BJ (cell line): ENCODE results near the gene IGF2BP3. TPM values are rescaled to one million over a fixed set of nuclear protein-coding genes. Genes with fewer than 3 reads are reported as not detected.

Source experiments
- CTCF ChIA-PET: fragments of 350-600 bp; formaldehyde crosslinking; extraction: SDS; loops from one replicate; lab custom pipeline; 2021; ENCODE audit warnings: antibody characterized with exemption, inconsistent platforms; lab: Yijun Ruan, JAX
- POLR2A ChIA-PET: fragments of 300-600 bp; sonication (Branson Sonifier 250); formaldehyde crosslinking; extraction: SDS; loops from one replicate; lab custom pipeline; 2021; ENCODE audit warnings: antibody characterized with exemption; lab: Charles Lee
- DNase-seq: peaks from one replicate; pipeline ENCODE4 v3.0.0-alpha.2; 2011; ENCODE audit warnings: low read depth
- H3K27me3 ChIP-seq: 2 replicates; pipeline ENCODE4 v1.6.0; 2011; ENCODE audit warnings: low read length; ENCODE audit not compliant: control insufficient read depth, insufficient read depth
- H3K36me3 ChIP-seq: 2 replicates; pipeline ENCODE4 v1.5.1; 2011; ENCODE audit warnings: low read length; ENCODE audit not compliant: control insufficient read depth, insufficient read depth
- H3K4me3 ChIP-seq: 2 replicates; pipeline ENCODE4 v1.5.1; 2011; ENCODE audit warnings: low read depth, mild to moderate bottlenecking, control low read depth, low read length
- CTCF ChIP-seq: IDR thresholded peaks from 2 replicates; pipeline ENCODE4 v1.5.1; 2011; ENCODE audit warnings: low read depth, mild to moderate bottlenecking, control low read depth, inconsistent platforms, low read length, moderate library complexity; ENCODE audit not compliant: insufficient read depth
- polyA plus RNA-seq: library from polyadenylated mRNA; depleted of rRNA; stranded (reverse); fragments of >200 nt; gene quantifications from 2 replicates; pipeline ENCODE4 v1.2.3, GENCODE V29; 2011

The IGF2BP3 gene
- polyA plus RNA-seq, 1 experiment: 14.4 TPM

- DNase-seq: no peak
- no peak for TF ChIP-seq CTCF
- Histone ChIP-seq H3K4me3 (no peak overlapping the region), H3K36me3 (no peaks in the 10 kb centered on the region), H3K27me3 (no peaks in the 10 kb centered on the region)
- ChIA-PET CTCF (interaction anchor here (1.1 kb wide), 1 partner anchor 12 kb away, joined by 3 read pairs; no protein-coding TSS in a partner anchor), POLR2A (no interaction called here)
These were observed 124.7 kb downstream of the IGF2BP3 start for GRCh38 chr7:23345601-23346000.

- Histone ChIP-seq H3K4me3 (no peak overlapping the region), H3K36me3 (no peaks in the 10 kb centered on the region), H3K27me3 (no peaks in the 10 kb centered on the region)
- POLR2A ChIA-PET: no interaction called here
- no peak for DNase-seq
- CTCF ChIA-PET: no interaction called here
- no peak for TF ChIP-seq CTCF
These were observed 126.3 kb downstream of the IGF2BP3 start for GRCh38 chr7:23343806-23344475.

- Histone ChIP-seq H3K4me3 (no peak overlapping the region), H3K27me3 (no peaks in the 10 kb centered on the region), H3K36me3 (no peaks in the 10 kb centered on the region)
- ChIA-PET CTCF (no interaction called here), POLR2A (no interaction called here)
- DNase-seq: no peak
- no peak for TF ChIP-seq CTCF
These were observed 127.2 kb downstream of the IGF2BP3 start for GRCh38 chr7:23343102-23343501.

- Histone ChIP-seq H3K4me3 (no peak overlapping the region), H3K36me3 (no peaks in the 10 kb centered on the region), H3K27me3 (no peaks in the 10 kb centered on the region)
- ChIA-PET CTCF (interaction anchor here (0.7 kb wide), 1 partner anchor 316 kb away, joined by 3 read pairs; no protein-coding TSS in a partner anchor), POLR2A (no interaction called here)
- no peak for DNase-seq
- TF ChIP-seq CTCF: no peak
These were observed 128.3 kb downstream of the IGF2BP3 start for GRCh38 chr7:23341846-23342598.

GRCh38 chr7:23338863-23339262 lies 131.4 kb downstream of the IGF2BP3 start:
- Histone ChIP-seq H3K4me3 (no peak overlapping the region), H3K36me3 (no peaks in the 10 kb centered on the region), H3K27me3 (no peaks in the 10 kb centered on the region)
- POLR2A ChIA-PET: no interaction called here
- no peak for DNase-seq
- CTCF ChIA-PET: no interaction called here
- TF ChIP-seq CTCF: no peak
